Neural progenitor cell (in vitro differentiated cells): ENCODE data around the gene SPAG16. TPM values are rescaled to one million over a fixed set of nuclear protein-coding genes. Genes with fewer than 3 reads are reported as not detected.

Experiments
- DNase-seq: peaks from one replicate; pipeline ENCODE4 v3.0.0-alpha.2; 2016; ENCODE audit warnings: low spot score
- H2AFZ ChIP-seq: fragments of 200-600 bp; sonication (generic); replicated peaks from 2 replicates; pipeline ENCODE4 v1.6.1; 2016; ENCODE audit warnings: antibody characterized with exemption
- H3F3A ChIP-seq: fragments of 200-600 bp; sonication (generic); 2 replicates; pipeline ENCODE4 v1.6.1; 2016; ENCODE audit warnings: antibody characterized with exemption, low read depth
- H3K27ac ChIP-seq: fragments of 200-600 bp; sonication (generic); 2 replicates; pipeline ENCODE4 v1.5.1; 2016; ENCODE audit warnings: mild to moderate bottlenecking
- H3K27me3 ChIP-seq: fragments of 200-600 bp; sonication (generic); 2 replicates; pipeline ENCODE4 v1.6.1; 2016; ENCODE audit warnings: mild to moderate bottlenecking, moderate library complexity
- H3K36me3 ChIP-seq: fragments of 200-600 bp; sonication (generic); 2 replicates; pipeline ENCODE4 v1.5.1; 2016
- H3K4me1 ChIP-seq: fragments of 200-600 bp; sonication (generic); 2 replicates; pipeline ENCODE4 v1.6.1; 2016; ENCODE audit warnings: mixed run types
- H3K4me2 ChIP-seq: fragments of 200-600 bp; sonication (generic); 2 replicates; pipeline ENCODE4 v1.6.1; 2016
- H3K4me3 ChIP-seq: fragments of 200-600 bp; sonication (generic); 2 replicates; pipeline ENCODE4 v1.5.1; 2016
- H3K79me2 ChIP-seq: fragments of 200-600 bp; sonication (generic); 2 replicates; pipeline ENCODE4 v1.6.1; 2016; ENCODE audit warnings: low read depth
- H3K9ac ChIP-seq: fragments of 200-600 bp; sonication (generic); 2 replicates; pipeline ENCODE4 v1.6.1; 2016
- H3K9me3 ChIP-seq: fragments of 200-600 bp; sonication (generic); 2 replicates; pipeline ENCODE4 v1.5.1; 2016; ENCODE audit warnings: low read depth
- H4K20me1 ChIP-seq: fragments of 200-600 bp; sonication (generic); 2 replicates; pipeline ENCODE4 v1.6.1; 2016; ENCODE audit warnings: low read depth
- H3K27ac Mint-ChIP-seq: 3 replicates; pipeline ENCODE4 v1.8.0; 2021; ENCODE audit warnings: mixed read lengths
- H3K27me3 Mint-ChIP-seq: 2 replicates; pipeline ENCODE4 v1.8.0; 2022; ENCODE audit warnings: low read depth, mild to moderate bottlenecking, inconsistent platforms, moderate library complexity, mixed read lengths; ENCODE audit not compliant: insufficient read depth
- H3K36me3 Mint-ChIP-seq: 3 replicates; pipeline ENCODE4 v1.8.0; 2021; ENCODE audit warnings: mixed read lengths
- H3K4me1 Mint-ChIP-seq: 3 replicates; pipeline ENCODE4 v1.8.0; 2021; ENCODE audit warnings: mixed read lengths
- H3K4me3 Mint-ChIP-seq: 3 replicates; pipeline ENCODE4 v1.8.0; 2021; ENCODE audit warnings: mild to moderate bottlenecking, moderate library complexity, mixed read lengths
- H3K9me3 Mint-ChIP-seq: 3 replicates; pipeline ENCODE4 v1.8.0; 2020; ENCODE audit warnings: mixed read lengths
- EZH2 ChIP-seq: fragments of 200-600 bp; sonication (generic); IDR thresholded peaks from 2 replicates; pipeline ENCODE4 v1.6.1; 2017; ENCODE audit warnings: antibody characterized with exemption, mild to moderate bottlenecking, moderate library complexity
- EZH2phosphoT487 ChIP-seq: fragments of 200-600 bp; sonication (generic); IDR thresholded peaks from 2 replicates; pipeline ENCODE4 v1.6.1; 2017; ENCODE audit warnings: antibody characterized with exemption
- total RNA-seq: library from RNA; depleted of rRNA; stranded (reverse); fragments of >200 nt; gene quantifications from 2 replicates; pipeline ENCODE4 v1.2.3, GENCODE V29; 2015; ENCODE audit warnings: low replicate concordance
- TF ChIP-seq, protein P1 (sequence below): fragments of 200-600 bp; sonication (generic); IDR thresholded peaks from 2 replicates; pipeline ENCODE4 v1.5.1; 2017; ENCODE audit warnings: antibody characterized with exemption, mild to moderate bottlenecking

The SPAG16 gene
- total RNA-seq, 1 donor from 2014 or later, result 70.3 TPM

DNA sequence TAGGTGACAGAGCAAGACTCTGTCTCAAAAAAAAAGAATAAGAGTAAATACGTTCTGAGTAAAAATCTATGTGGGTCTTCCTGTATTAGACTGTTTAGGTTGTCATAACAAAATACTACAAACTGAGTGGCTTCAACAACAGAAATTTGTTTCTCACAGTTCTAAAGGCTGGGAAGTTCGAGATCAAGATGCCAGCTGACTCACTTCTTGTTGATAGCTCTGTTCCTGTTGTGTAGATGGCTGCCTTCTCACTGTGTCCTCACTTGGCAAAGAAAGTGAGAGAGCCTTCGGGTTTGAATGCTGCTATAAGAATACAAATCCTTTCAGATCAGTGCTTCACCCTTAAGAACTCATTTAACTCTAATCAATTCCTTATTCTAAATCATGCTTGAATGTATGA is 696.6 kb downstream of the SPAG16 start:
- no peak overlapping the region for H3K27ac ChIP-seq
- H3K27me3 ChIP-seq, result no peaks in the 10 kb centered on the region
- no peak for TF ChIP-seq EZH2phosphoT487
- TF ChIP-seq, protein P1, sequence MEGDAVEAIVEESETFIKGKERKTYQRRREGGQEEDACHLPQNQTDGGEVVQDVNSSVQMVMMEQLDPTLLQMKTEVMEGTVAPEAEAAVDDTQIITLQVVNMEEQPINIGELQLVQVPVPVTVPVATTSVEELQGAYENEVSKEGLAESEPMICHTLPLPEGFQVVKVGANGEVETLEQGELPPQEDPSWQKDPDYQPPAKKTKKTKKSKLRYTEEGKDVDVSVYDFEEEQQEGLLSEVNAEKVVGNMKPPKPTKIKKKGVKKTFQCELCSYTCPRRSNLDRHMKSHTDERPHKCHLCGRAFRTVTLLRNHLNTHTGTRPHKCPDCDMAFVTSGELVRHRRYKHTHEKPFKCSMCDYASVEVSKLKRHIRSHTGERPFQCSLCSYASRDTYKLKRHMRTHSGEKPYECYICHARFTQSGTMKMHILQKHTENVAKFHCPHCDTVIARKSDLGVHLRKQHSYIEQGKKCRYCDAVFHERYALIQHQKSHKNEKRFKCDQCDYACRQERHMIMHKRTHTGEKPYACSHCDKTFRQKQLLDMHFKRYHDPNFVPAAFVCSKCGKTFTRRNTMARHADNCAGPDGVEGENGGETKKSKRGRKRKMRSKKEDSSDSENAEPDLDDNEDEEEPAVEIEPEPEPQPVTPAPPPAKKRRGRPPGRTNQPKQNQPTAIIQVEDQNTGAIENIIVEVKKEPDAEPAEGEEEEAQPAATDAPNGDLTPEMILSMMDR, result no peak
- TF ChIP-seq EZH2, result no peak
- no peaks in the 10 kb centered on the region for H4K20me1 ChIP-seq
- no peak overlapping the region for H3K4me3 ChIP-seq
- peaks cover 2% of the 10 kb centered on the region for H3F3A ChIP-seq
- Mint-ChIP-seq H3K9me3 (no peaks in the 10 kb centered on the region), H3K27ac (no peak overlapping the region), H3K4me3 (no peak overlapping the region), H3K27me3 (no peaks in the 10 kb centered on the region), H3K4me1 (no peaks in the 10 kb centered on the region), H3K36me3 (no peaks in the 10 kb centered on the region)
- H3K9ac ChIP-seq, result no peak overlapping the region
- DNase-seq, result no peak
- no peaks in the 10 kb centered on the region for H3K79me2 ChIP-seq
- H3K36me3 ChIP-seq, result no peaks in the 10 kb centered on the region
- no peaks in the 10 kb centered on the region for H3K9me3 ChIP-seq
- H3K4me1 ChIP-seq, result no peaks in the 10 kb centered on the region
- H2AFZ ChIP-seq, result no peak overlapping the region
- H3K4me2 ChIP-seq, result no peak overlapping the region

DNA sequence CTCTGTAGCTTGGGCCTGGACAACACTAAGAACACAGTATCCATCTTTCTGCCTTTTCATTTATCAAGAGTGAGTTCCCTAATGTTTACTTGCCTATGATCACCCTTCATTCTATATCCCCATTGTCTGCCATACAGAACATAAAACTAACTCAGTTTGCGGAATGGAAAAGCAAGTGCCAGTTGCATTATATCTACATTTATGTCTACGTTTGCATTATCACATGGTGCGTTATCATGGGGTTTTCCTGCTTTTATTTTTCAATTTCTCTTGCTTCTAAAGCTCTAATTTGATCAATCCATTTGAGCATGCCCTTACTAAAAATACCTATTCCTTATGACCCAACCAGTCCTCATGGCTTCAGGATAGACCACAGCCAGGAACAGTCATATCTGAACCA is 704.9 kb downstream of the SPAG16 start:
- H3K36me3 Mint-ChIP-seq, result no peaks in the 10 kb centered on the region
- Histone ChIP-seq H3K9me3 (no peaks in the 10 kb centered on the region), H3K27me3 (no peaks in the 10 kb centered on the region), H3F3A (no peaks in the 10 kb centered on the region), H2AFZ (no peak overlapping the region), H3K79me2 (no peaks in the 10 kb centered on the region), H3K4me3 (no peak overlapping the region), H3K36me3 (no peaks in the 10 kb centered on the region), H3K4me2 (no peak overlapping the region), H3K9ac (no peak overlapping the region), H4K20me1 (no peaks in the 10 kb centered on the region), H3K27ac (no peak overlapping the region), H3K4me1 (peaks cover 9% of the 10 kb centered on the region)
- peaks cover 5% of the 10 kb centered on the region for H3K4me1 Mint-ChIP-seq
- no peak for DNase-seq
- no peak for TF ChIP-seq EZH2
- TF ChIP-seq EZH2phosphoT487, result no peak
- TF ChIP-seq, protein P1, result no peak
- no peak overlapping the region for H3K27ac Mint-ChIP-seq
- H3K9me3 Mint-ChIP-seq, result no peaks in the 10 kb centered on the region
- H3K27me3 Mint-ChIP-seq, result no peaks in the 10 kb centered on the region
- no peak overlapping the region for H3K4me3 Mint-ChIP-seq

DNA sequence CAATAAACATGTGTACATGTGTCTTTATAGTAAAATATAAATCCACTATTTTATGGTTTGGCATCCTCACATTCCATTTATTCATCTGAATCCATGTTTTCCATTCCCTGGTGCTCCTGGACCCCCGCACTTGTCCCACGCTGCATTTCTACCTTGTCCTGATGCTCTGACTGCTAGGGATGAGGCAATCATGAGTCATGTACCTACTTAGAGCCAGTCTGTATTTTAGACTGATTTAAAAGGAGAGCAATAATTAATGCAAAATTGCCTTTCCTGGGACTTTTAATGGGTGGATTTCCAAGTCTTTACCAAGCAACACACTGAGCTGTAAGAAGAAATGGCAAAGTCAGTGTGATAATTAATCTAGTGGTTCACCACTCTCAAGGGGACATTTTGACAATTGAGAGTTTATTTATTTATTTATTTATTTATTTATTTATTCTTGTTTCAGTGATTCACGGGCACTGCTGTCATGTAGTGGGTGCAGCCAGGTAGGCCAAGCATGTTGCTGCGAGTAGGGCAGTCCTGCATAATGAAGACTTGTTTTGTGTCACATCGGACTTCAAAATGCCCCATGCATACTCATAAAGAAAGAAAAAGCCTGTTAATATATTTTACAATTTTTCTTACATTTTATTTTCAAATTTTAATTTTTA is 707.3 kb downstream of the SPAG16 start:
- H3K9me3 ChIP-seq, result no peaks in the 10 kb centered on the region
- no peaks in the 10 kb centered on the region for H3K36me3 ChIP-seq
- no peak overlapping the region for H2AFZ ChIP-seq
- no peaks in the 10 kb centered on the region for H3K79me2 ChIP-seq
- no peaks in the 10 kb centered on the region for H4K20me1 ChIP-seq
- no peak for TF ChIP-seq EZH2
- TF ChIP-seq EZH2phosphoT487, result no peak
- TF ChIP-seq, protein P1, result no peak
- DNase-seq, result no peak
- no peak overlapping the region for H3K27ac Mint-ChIP-seq
- H3K9me3 Mint-ChIP-seq, result no peaks in the 10 kb centered on the region
- H3K27me3 ChIP-seq, result no peaks in the 10 kb centered on the region
- H3K27me3 Mint-ChIP-seq, result no peaks in the 10 kb centered on the region
- no peaks in the 10 kb centered on the region for H3K36me3 Mint-ChIP-seq
- H3F3A ChIP-seq, result no peaks in the 10 kb centered on the region
- H3K4me1 Mint-ChIP-seq, result peaks cover 5% of the 10 kb centered on the region
- no peak overlapping the region for H3K4me2 ChIP-seq
- no peak overlapping the region for H3K4me3 ChIP-seq
- no peak overlapping the region for H3K4me3 Mint-ChIP-seq
- H3K9ac ChIP-seq, result no peak overlapping the region
- H3K27ac ChIP-seq, result no peak overlapping the region
- H3K4me1 ChIP-seq, result peaks cover 9% of the 10 kb centered on the region
